OCI-LY3 (cell line): ENCODE measurements around the gene PMIS2.

ENCODE experiments used
- H2AFZ ChIP-seq: fragments of 200-600, 300-600 bp; shearing (Covaris generic); 2 replicates; pipeline ENCODE4 v1.6.0; 2014; ENCODE audit warnings: antibody characterized with exemption, low read depth, low read length
- H3K27ac ChIP-seq: fragments of 200-600, 300-600 bp; sonication (generic); 2 replicates; pipeline ENCODE4 v1.5.1; 2014; ENCODE audit warnings: mild to moderate bottlenecking, low read length, moderate library complexity, mixed read lengths
- H3K27me3 ChIP-seq: fragments of 200-600, 300-600 bp; sonication (generic); 2 replicates; pipeline ENCODE4 v1.6.1; 2014; ENCODE audit warnings: low read depth, low read length, mixed read lengths
- H3K36me3 ChIP-seq: fragments of 200-600, 300-600 bp; sonication (generic); replicated peaks from 2 replicates; pipeline ENCODE3; 2014; ENCODE audit warnings: low read depth, low read length, mixed read lengths
- H3K4me1 ChIP-seq: fragments of 300-600, 200-600 bp; sonication (generic); 2 replicates; pipeline ENCODE4 v1.6.1; 2014; ENCODE audit warnings: low read length, mixed read lengths
- H3K4me2 ChIP-seq: fragments of 200-600, 300-600 bp; sonication (generic); 2 replicates; pipeline ENCODE4 v1.6.1; 2014; ENCODE audit warnings: low read length, mixed read lengths
- H3K4me3 ChIP-seq: fragments of 300-600, 200-600 bp; sonication (generic); 2 replicates; pipeline ENCODE4 v1.5.1; 2014; ENCODE audit warnings: antibody characterized with exemption, mild to moderate bottlenecking, low read length, moderate library complexity
- H3K79me2 ChIP-seq: fragments of 300-600, 200-600 bp; shearing (Covaris generic); 2 replicates; pipeline ENCODE4 v1.6.1; 2014; ENCODE audit warnings: mild to moderate bottlenecking, low read length, mixed read lengths
- H3K9ac ChIP-seq: fragments of 300-600, 200-600 bp; shearing (Covaris generic); 2 replicates; pipeline ENCODE4 v1.6.0; 2014; ENCODE audit warnings: mild to moderate bottlenecking, low read length, moderate library complexity
- H3K9me3 ChIP-seq: fragments of 200-600, 300-600 bp; shearing (Covaris generic); 2 replicates; pipeline ENCODE4 v1.6.1; 2014; ENCODE audit warnings: low read length, mixed read lengths; ENCODE audit not compliant: insufficient read depth
- H4K20me1 ChIP-seq: fragments of 200-600, 300-600 bp; sonication (generic); 2 replicates; pipeline ENCODE4 v1.6.1; 2016; ENCODE audit warnings: low read length, mixed read lengths; ENCODE audit not compliant: insufficient read depth
- CTCF ChIP-seq: fragments of 200-600, 300-600 bp; sonication (generic); IDR thresholded peaks from 2 replicates; pipeline ENCODE4 v1.5.1; 2014; ENCODE audit warnings: antibody characterized with exemption, low read length, low read depth
- EZH2phosphoT487 ChIP-seq: fragments of 200-600 bp; shearing (Covaris generic); IDR thresholded peaks from 2 replicates; pipeline ENCODE4 v1.6.1; 2018; ENCODE audit warnings: antibody characterized with exemption, mixed run types, low read depth

Gene PMIS2

GRCh38 chr19:35551091-35551810 lies 34.7 kb upstream of the PMIS2 start:
- no peak overlapping the region for H3K4me2 ChIP-seq
- peaks cover 16% of the 10 kb centered on the region for H3K4me1 ChIP-seq
- H3K9me3 ChIP-seq, result no peaks in the 10 kb centered on the region
- H3K9ac ChIP-seq, result no peak overlapping the region
- no peak overlapping the region for H3K27ac ChIP-seq
- H3K27me3 ChIP-seq, result no peaks in the 10 kb centered on the region
- H3K79me2 ChIP-seq, result peaks cover 12% of the 10 kb centered on the region
- H3K4me3 ChIP-seq, result no peak overlapping the region
- no peaks in the 10 kb centered on the region; the same call in 1 of the 2 replicates for H4K20me1 ChIP-seq
- H2AFZ ChIP-seq, result no peak overlapping the region
- no peak for TF ChIP-seq CTCF
- no peak for TF ChIP-seq EZH2phosphoT487
- H3K36me3 ChIP-seq, result peaks cover 19% of the 10 kb centered on the region

GRCh38 chr19:35552534-35553384 lies 33.2 kb upstream of the PMIS2 start:
- H2AFZ ChIP-seq, result no peak overlapping the region
- H3K9ac ChIP-seq, result no peak overlapping the region
- H3K9me3 ChIP-seq, result no peaks in the 10 kb centered on the region
- no peak overlapping the region for H3K4me3 ChIP-seq
- H3K4me1 ChIP-seq, result peaks cover 10% of the 10 kb centered on the region; the same call in 1 of the 2 replicates
- H3K27ac ChIP-seq, result no peak overlapping the region
- H3K4me2 ChIP-seq, result no peak overlapping the region
- peaks cover 9% of the 10 kb centered on the region for H3K36me3 ChIP-seq
- no peaks in the 10 kb centered on the region for H3K27me3 ChIP-seq
- H3K79me2 ChIP-seq, result no peaks in the 10 kb centered on the region
- TF ChIP-seq EZH2phosphoT487 (no peak), CTCF (no peak)
- H4K20me1 ChIP-seq, result no peaks in the 10 kb centered on the region; the same call in 1 of the 2 replicates

- peaks cover 8% of the 10 kb centered on the region; the same call in 1 of the 2 replicates for H3K4me1 ChIP-seq
- H4K20me1 ChIP-seq, result no peaks in the 10 kb centered on the region
- no peaks in the 10 kb centered on the region for H3K79me2 ChIP-seq
- peaks cover 9% of the 10 kb centered on the region for H3K36me3 ChIP-seq
- no peak overlapping the region for H3K9ac ChIP-seq
- H3K4me2 ChIP-seq, result no peak overlapping the region
- H2AFZ ChIP-seq, result no peak overlapping the region
- TF ChIP-seq EZH2phosphoT487 (no peak), CTCF (no peak)
- no peak overlapping the region for H3K4me3 ChIP-seq
- H3K27me3 ChIP-seq, result no peaks in the 10 kb centered on the region
- H3K9me3 ChIP-seq, result no peaks in the 10 kb centered on the region
- no peak overlapping the region for H3K27ac ChIP-seq
Observed at GRCh38 chr19:35553385-35554000, 32.5 kb upstream of the PMIS2 start.

GRCh38 chr19:35554076-35554475 lies 31.9 kb upstream of the PMIS2 start:
- H3K36me3 ChIP-seq, result peaks cover 9% of the 10 kb centered on the region
- no peaks in the 10 kb centered on the region for H4K20me1 ChIP-seq
- H2AFZ ChIP-seq, result no peak overlapping the region
- no peak overlapping the region for H3K4me2 ChIP-seq
- TF ChIP-seq EZH2phosphoT487 (no peak), CTCF (no peak)
- no peaks in the 10 kb centered on the region for H3K79me2 ChIP-seq
- peaks cover 8% of the 10 kb centered on the region for H3K4me1 ChIP-seq
- H3K9ac ChIP-seq, result no peak overlapping the region
- H3K4me3 ChIP-seq, result no peak overlapping the region
- H3K9me3 ChIP-seq, result no peaks in the 10 kb centered on the region
- H3K27ac ChIP-seq, result no peak overlapping the region
- H3K27me3 ChIP-seq, result no peaks in the 10 kb centered on the region
